Mesothelial cell of epicardium (in vitro differentiated cells): ENCODE results near the gene NEU3. TPM values are rescaled to one million over a fixed set of nuclear protein-coding genes. Genes with fewer than 3 reads are reported as not detected.

Source experiments
- DNase-seq, 2 experiments: peaks; one replicate each; pipeline ENCODE4 v3.0.0; 2021; ENCODE audit warnings: low spot score in 2 of 2; ENCODE audit not compliant: unreplicated experiment in 2 of 2
- H3K27ac Mint-ChIP-seq: 2 replicates; pipeline ENCODE4 v1.8.0; 2021; ENCODE audit warnings: mixed read lengths
- H3K27me3 Mint-ChIP-seq: 2 replicates; pipeline ENCODE4 v1.8.0; 2021; ENCODE audit warnings: low read depth, mixed read lengths
- H3K36me3 Mint-ChIP-seq: 2 replicates; pipeline ENCODE4 v1.8.0; 2021; ENCODE audit warnings: mixed read lengths
- H3K4me1 Mint-ChIP-seq: 2 replicates; pipeline ENCODE4 v1.8.0; 2021; ENCODE audit warnings: mixed read lengths
- H3K4me3 Mint-ChIP-seq: 2 replicates; pipeline ENCODE4 v1.8.0; 2021; ENCODE audit warnings: mild to moderate bottlenecking, moderate library complexity, mixed read lengths
- H3K9me3 Mint-ChIP-seq: 2 replicates; pipeline ENCODE4 v1.8.0; 2021; ENCODE audit warnings: mixed read lengths
- total RNA-seq: library from RNA; stranded (reverse); gene quantifications from 3 replicates; pipeline ENCODE4 v1.2.1, GENCODE V29; 2021
- TF ChIP-seq, protein P1 (sequence below): fragments of 200-600 bp; sonication (generic); IDR thresholded peaks from one replicate; pipeline ENCODE4 v1.5.0; 2021; ENCODE audit warnings: antibody characterized with exemption; ENCODE audit not compliant: unreplicated experiment

The NEU3 gene, protein sequence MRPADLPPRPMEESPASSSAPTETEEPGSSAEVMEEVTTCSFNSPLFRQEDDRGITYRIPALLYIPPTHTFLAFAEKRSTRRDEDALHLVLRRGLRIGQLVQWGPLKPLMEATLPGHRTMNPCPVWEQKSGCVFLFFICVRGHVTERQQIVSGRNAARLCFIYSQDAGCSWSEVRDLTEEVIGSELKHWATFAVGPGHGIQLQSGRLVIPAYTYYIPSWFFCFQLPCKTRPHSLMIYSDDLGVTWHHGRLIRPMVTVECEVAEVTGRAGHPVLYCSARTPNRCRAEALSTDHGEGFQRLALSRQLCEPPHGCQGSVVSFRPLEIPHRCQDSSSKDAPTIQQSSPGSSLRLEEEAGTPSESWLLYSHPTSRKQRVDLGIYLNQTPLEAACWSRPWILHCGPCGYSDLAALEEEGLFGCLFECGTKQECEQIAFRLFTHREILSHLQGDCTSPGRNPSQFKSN
- total RNA-seq = 12.0 to 13.6 TPM (median 12.9 TPM) in 3 replicates

DNA sequence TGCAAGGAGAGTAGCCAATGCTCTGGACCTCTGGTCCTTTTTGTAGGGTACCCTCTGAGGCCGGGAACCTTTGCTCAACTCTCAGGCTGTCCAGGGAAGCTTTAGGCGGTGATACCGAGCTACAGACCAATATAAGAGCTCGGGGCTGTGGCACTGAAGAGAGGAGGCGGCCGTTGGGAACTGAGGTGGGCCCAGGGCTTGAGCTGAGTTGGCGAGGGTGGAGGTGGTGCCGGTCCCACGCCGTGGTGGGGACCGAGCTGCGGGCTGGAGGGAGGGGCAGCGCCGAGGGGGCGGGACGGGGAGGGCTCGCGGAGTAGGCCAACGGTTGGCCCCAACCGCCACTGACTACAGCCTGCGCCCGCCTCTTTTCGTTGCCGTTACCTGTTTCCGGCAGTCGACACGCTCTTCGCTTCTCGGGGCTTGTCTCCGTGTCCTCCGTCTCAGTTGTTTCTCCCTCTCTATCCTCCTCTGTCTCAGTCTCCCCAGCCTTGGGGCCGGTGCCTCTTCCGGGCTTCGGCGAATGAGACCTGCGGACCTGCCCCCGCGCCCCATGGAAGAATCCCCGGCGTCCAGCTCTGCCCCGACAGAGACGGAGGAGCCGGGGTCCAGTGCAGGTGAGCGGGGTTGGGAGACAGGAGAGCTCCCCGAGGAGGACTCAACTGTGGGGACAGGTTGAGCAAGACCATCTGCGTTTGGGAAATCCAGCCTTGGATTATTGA lies at the start of gene NEU3:
NEU3 (plus strand) TSS at position 393 of the 719 bp plus-strand sequence; CDS start at position 521, 128 bp downstream.
- no peaks in the 10 kb centered on the region for H3K9me3 Mint-ChIP-seq
- H3K27ac Mint-ChIP-seq = peak within 1 kb of the TSS; percentile 92
- H3K27me3 Mint-ChIP-seq = no peaks in the 10 kb centered on the region
- TF ChIP-seq, protein P1, sequence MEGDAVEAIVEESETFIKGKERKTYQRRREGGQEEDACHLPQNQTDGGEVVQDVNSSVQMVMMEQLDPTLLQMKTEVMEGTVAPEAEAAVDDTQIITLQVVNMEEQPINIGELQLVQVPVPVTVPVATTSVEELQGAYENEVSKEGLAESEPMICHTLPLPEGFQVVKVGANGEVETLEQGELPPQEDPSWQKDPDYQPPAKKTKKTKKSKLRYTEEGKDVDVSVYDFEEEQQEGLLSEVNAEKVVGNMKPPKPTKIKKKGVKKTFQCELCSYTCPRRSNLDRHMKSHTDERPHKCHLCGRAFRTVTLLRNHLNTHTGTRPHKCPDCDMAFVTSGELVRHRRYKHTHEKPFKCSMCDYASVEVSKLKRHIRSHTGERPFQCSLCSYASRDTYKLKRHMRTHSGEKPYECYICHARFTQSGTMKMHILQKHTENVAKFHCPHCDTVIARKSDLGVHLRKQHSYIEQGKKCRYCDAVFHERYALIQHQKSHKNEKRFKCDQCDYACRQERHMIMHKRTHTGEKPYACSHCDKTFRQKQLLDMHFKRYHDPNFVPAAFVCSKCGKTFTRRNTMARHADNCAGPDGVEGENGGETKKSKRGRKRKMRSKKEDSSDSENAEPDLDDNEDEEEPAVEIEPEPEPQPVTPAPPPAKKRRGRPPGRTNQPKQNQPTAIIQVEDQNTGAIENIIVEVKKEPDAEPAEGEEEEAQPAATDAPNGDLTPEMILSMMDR = no peak
- H3K4me3 Mint-ChIP-seq = peak within 1 kb of the TSS; percentile 96
- DNase-seq = peak; percentile 58 to 61
- no peaks in the 10 kb centered on the region for H3K36me3 Mint-ChIP-seq
- peaks cover 6% of the 10 kb centered on the region for H3K4me1 Mint-ChIP-seq

DNA sequence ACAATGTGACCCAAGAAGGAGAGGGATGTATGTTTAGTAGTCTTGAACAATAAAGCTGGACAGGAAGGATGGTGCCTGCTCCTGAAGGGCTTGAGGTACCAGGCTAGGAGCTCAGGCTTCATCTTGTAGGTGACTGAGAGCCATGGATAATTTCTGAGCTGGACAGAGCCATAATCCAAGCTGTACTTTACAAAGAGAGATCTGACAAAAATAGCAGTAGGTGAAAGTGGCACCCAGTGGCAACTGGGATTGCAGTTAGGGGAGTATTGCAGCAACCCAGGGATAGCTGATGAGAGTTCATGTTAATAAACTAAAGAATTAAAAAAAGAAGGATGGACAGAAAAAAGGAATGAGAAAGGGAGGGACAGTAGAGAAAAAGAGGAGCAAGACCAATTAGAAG lies 47.2 kb upstream of the NEU3 start:
- Mint-ChIP-seq H3K4me1 (no peaks in the 10 kb centered on the region), H3K36me3 (peaks cover 8% of the 10 kb centered on the region), H3K4me3 (no peak overlapping the region), H3K27ac (no peak overlapping the region), H3K9me3 (no peaks in the 10 kb centered on the region), H3K27me3 (no peaks in the 10 kb centered on the region)
- no peak for DNase-seq
- TF ChIP-seq, protein P1 = no peak

DNA sequence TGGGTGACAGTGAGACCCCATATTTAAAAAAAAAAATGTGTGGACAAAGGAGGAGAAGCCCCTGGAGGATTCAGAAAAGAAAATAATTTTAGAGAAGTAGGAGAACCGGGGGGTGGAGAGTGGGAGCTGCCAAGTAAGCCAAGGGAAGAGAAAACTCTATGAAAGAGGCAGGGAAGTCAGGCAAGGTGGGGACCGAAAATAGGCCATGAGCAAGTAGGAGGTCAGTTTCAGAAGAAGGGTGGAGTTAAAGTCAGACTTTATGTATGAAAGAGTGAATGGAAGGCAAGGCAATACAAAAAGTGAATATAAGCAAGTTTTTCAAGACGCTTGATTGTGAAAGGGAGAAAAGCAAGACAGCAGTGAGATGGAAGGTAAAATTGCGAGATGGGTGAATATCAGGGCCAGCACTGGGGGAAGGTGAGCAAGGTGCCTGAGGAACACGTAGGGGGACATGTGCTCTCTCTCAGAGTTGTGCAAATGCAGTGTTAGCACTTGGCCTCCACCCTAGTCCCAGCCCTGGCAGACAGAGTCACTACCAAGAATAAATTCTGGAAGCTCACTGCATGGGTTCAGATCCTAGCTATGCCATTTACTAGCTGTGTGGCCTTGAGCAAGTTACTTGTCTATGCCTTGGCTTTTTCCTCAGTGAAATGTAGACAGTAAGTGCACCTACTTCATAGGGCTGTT lies 46.5 kb upstream of the NEU3 start:
- H3K36me3 Mint-ChIP-seq = peaks cover 4% of the 10 kb centered on the region
- H3K9me3 Mint-ChIP-seq = no peaks in the 10 kb centered on the region
- no peaks in the 10 kb centered on the region for H3K27me3 Mint-ChIP-seq
- no peak overlapping the region for H3K27ac Mint-ChIP-seq
- TF ChIP-seq, protein P1 = no peak
- no peak overlapping the region for H3K4me3 Mint-ChIP-seq
- no peak for DNase-seq
- H3K4me1 Mint-ChIP-seq = no peaks in the 10 kb centered on the region

DNA sequence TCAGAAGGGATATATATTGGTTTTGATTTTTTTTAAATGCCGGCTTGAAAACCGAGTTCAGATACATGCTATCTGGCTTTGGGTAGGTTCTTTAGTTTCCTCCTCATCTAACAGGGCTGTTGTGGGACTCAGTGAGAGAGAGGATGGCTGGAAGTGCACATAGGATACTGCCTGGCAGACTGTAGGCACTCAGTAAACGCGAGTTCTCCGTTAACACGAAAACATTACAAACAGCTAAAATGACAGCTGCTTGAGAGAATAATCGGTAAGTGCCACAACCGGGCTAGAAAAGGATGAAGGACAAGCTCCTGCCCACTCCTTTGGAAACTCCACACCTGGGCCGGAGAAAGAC lies 40.2 kb upstream of the NEU3 start:
- TF ChIP-seq, protein P1 = no peak
- H3K27me3 Mint-ChIP-seq = no peaks in the 10 kb centered on the region
- peak overlapping the region; percentile 99 for H3K4me3 Mint-ChIP-seq
- H3K27ac Mint-ChIP-seq = peak overlapping the region; percentile 98
- no peaks in the 10 kb centered on the region for H3K9me3 Mint-ChIP-seq
- H3K36me3 Mint-ChIP-seq = peaks cover 2% of the 10 kb centered on the region
- no peak for DNase-seq
- H3K4me1 Mint-ChIP-seq = peaks cover 29% of the 10 kb centered on the region

DNA sequence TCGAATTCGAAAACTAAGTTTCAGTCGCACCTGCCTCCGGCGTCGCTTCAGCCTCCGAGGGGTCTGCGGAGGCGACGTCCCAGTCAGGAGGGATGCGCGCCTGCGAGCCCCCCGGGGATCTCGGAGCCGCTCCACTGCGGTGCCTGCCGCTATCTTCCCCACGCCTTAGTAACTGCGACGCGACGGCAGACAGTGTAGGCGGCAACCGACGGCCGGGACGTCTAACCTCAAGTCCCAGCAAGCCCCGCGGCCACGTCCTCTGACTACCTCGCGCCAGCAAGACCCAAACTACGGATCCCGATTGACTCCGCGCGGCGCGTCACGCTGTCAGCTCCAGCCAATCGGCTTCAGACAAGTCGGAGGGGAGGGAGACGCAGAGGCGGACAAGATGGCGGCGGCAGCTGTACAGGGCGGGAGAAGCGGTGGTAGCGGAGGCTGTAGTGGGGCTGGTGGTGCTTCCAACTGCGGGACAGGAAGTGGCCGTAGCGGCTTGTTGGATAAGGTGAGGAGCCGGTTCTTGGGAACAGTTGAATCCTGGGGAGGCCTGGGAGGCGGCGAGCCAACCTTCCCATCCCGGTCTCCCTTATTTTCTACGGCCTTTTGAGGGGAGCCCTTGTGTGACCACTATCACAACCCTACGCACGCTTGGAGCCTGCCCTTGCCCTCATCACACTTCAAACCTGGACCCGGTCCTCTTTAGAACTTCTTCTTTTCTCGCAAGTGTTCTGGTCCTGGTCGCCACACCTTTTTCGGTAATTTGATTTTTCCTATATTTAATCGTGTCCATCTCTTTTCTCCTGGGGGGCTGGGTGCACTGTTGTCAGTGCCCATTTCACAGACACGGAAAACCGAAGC lies 39.6 kb upstream of the NEU3 start, which contains the start of the genes SPCS2 and XRRA1:
SPCS2 (plus strand) TSS at position 369 of the 855 bp plus-strand sequence; CDS start at position 389, 20 bp downstream.
XRRA1 (minus strand) TSS at position 194 of the 855 bp plus-strand sequence. CDS start 8,213 bp downstream, outside the sequence.
- peak within 1 kb of the TSS; percentile 98 for H3K27ac Mint-ChIP-seq
- peaks cover 29% of the 10 kb centered on the region for H3K4me1 Mint-ChIP-seq
- no peaks in the 10 kb centered on the region for H3K9me3 Mint-ChIP-seq
- H3K36me3 Mint-ChIP-seq = peaks cover 4% of the 10 kb centered on the region
- H3K27me3 Mint-ChIP-seq = no peaks in the 10 kb centered on the region
- peak within 1 kb of the TSS; percentile 99 for H3K4me3 Mint-ChIP-seq
- DNase-seq = peak; percentile 93 to 95
- TF ChIP-seq, protein P1 = no peak
